Measurements from ENCODE around the gene INA. TPM values are rescaled to one million over a fixed set of nuclear protein-coding genes. Genes with fewer than 3 reads are reported as not detected.
"Not testable (repeated sequence)": the region's sequence is repeated elsewhere in the genome, so short reads cannot be mapped to it uniquely, and the experiment has no call there.

Gene INA
- polyA plus RNA-seq, 3 donors: not detected

DNA sequence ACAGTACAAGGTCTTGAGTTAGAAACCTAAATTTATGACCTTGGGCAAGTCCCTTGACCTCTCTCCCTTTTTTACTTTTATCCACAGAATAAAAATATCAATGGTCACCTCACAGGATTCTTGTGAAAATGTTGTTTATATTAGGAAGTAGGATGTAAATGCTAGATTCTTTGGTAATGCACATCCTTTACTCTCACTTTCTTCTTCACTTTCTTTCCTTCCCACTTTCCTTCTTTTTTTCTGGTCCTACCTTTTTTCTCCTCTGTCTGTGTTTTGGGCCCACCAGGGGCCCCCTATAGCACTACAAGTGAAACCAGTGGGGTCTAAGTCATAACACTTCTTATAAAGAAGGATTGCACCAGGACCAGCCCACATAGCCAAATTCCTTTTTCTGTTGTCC lies 19.1 kb upstream of the INA start:
- H3K9me3 ChIP-seq (replicated peaks in 1 of 2; ENCODE audit: control insufficient read depth in 1 of 2, insufficient read depth in 1 of 2, low read length in 2 of 2): peaks cover 0 to 10% of the 10 kb centered on the region in 2 donors
- H3K4me3 ChIP-seq (replicated peaks in 1 of 3; ENCODE audit: low read depth in 2 of 3, low read length in 3 of 3): no peak overlapping the region
- Mint-ChIP-seq H3K4me1 (no peaks in the 10 kb centered on the region), H3K27me3 (ENCODE audit: low read depth in 3 of 3) (peaks cover 3 to 11% (median 7%) of the 10 kb centered on the region in 3 donors), H3K9me3 (peaks cover 13 to 23% (median 21%) of the 10 kb centered on the region in 7 donors), H3K4me3 (no peak overlapping the region), H3K27ac (no peak overlapping the region), H3K36me3 (no peaks in the 10 kb centered on the region)
- H3K4me1 ChIP-seq (ENCODE audit: control insufficient read depth in 1 of 2, insufficient read depth in 2 of 2, low read length in 2 of 2): no peaks in the 10 kb centered on the region
- intact Hi-C loops (cut with micrococcal nuclease): no loop called here
- no peak overlapping the region for H2AFZ ChIP-seq (ENCODE audit: insufficient read depth, low read depth, low read length, poor library complexity, severe bottlenecking)
- H3K27ac ChIP-seq (ENCODE audit: low read depth in 1 of 2, low read length in 2 of 2): no peak overlapping the region
- no peak for DNase-seq
- TF ChIP-seq, protein P1, sequence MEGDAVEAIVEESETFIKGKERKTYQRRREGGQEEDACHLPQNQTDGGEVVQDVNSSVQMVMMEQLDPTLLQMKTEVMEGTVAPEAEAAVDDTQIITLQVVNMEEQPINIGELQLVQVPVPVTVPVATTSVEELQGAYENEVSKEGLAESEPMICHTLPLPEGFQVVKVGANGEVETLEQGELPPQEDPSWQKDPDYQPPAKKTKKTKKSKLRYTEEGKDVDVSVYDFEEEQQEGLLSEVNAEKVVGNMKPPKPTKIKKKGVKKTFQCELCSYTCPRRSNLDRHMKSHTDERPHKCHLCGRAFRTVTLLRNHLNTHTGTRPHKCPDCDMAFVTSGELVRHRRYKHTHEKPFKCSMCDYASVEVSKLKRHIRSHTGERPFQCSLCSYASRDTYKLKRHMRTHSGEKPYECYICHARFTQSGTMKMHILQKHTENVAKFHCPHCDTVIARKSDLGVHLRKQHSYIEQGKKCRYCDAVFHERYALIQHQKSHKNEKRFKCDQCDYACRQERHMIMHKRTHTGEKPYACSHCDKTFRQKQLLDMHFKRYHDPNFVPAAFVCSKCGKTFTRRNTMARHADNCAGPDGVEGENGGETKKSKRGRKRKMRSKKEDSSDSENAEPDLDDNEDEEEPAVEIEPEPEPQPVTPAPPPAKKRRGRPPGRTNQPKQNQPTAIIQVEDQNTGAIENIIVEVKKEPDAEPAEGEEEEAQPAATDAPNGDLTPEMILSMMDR (IDR thresholded peaks at IDR 0.05): no peak
- no peaks in the 10 kb centered on the region for H3K36me3 ChIP-seq (replicated peaks in 1 of 2; ENCODE audit: control insufficient read depth in 1 of 2, insufficient read depth in 2 of 2, low read length in 2 of 2)
- no peaks in the 10 kb centered on the region for H4K20me1 ChIP-seq (ENCODE audit: insufficient read depth, low read length)
- H3K27me3 ChIP-seq (ENCODE audit: control insufficient read depth in 2 of 2, insufficient read depth in 2 of 2, low read length in 2 of 2): peaks cover 0 to 3% of the 10 kb centered on the region in 2 donors
- no peak overlapping the region for H3K9ac ChIP-seq (ENCODE audit: insufficient read depth, low read length, poor library complexity, severe bottlenecking)
- H3K79me2 ChIP-seq (ENCODE audit: insufficient read depth, low read length): no peaks in the 10 kb centered on the region
- no peak overlapping the region for H3K4me2 ChIP-seq (replicated peaks; ENCODE audit: extremely low read depth, low read length, poor library complexity, severe bottlenecking)

DNA sequence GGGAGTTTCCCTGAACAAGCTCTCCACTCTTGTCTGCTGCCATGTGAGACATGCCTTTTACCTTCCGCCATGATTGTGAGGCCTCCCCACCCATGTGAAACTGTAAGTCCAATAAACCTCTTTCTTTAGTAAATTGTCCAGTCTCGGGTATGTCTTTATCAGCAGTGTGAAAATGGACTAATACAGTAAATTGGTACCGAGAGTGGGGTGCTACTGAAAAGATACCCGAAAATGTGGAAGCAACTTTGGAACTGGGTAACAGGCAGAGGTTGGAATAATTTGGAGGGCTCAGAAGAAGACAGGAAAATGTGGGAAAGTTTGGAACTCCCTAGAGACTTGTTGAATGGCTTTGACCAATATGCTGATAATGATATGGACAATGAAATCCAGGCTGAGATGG lies 18.0 kb upstream of the INA start:
- H4K20me1 ChIP-seq (ENCODE audit: insufficient read depth, low read length); H3K27ac ChIP-seq (ENCODE audit: low read depth in 1 of 2, low read length in 2 of 2); H2AFZ ChIP-seq (ENCODE audit: insufficient read depth, low read depth, low read length, poor library complexity, severe bottlenecking); intact Hi-C loops (cut with micrococcal nuclease); DNase-seq; H3K9ac ChIP-seq (ENCODE audit: insufficient read depth, low read length, poor library complexity, severe bottlenecking); H3K4me1 ChIP-seq (ENCODE audit: control insufficient read depth in 1 of 2, insufficient read depth in 2 of 2, low read length in 2 of 2); H3K4me3 Mint-ChIP-seq; H3K4me2 ChIP-seq (replicated peaks; ENCODE audit: extremely low read depth, low read length, poor library complexity, severe bottlenecking); H3K36me3 Mint-ChIP-seq; H3K4me3 ChIP-seq (replicated peaks in 1 of 3; ENCODE audit: low read depth in 2 of 3, low read length in 3 of 3); H3K27me3 ChIP-seq (ENCODE audit: control insufficient read depth in 2 of 2, insufficient read depth in 2 of 2, low read length in 2 of 2); H3K27ac Mint-ChIP-seq; H3K4me1 Mint-ChIP-seq; H3K79me2 ChIP-seq (ENCODE audit: insufficient read depth, low read length); H3K36me3 ChIP-seq (replicated peaks in 1 of 2; ENCODE audit: control insufficient read depth in 1 of 2, insufficient read depth in 2 of 2, low read length in 2 of 2): not testable (repeated sequence)
- Mint-ChIP-seq H3K27me3 (ENCODE audit: low read depth in 3 of 3) (peaks cover 3 to 15% (median 11%) of the 10 kb centered on the region in 3 donors), H3K9me3 (peaks cover 13 to 23% (median 21%) of the 10 kb centered on the region in 7 donors)
- WGBS (ENCODE audit: insufficient coverage): 100% methylated on average over 1 of the region's 4 CpGs
- peaks cover 0 to 10% of the 10 kb centered on the region in 2 donors for H3K9me3 ChIP-seq (replicated peaks in 1 of 2; ENCODE audit: control insufficient read depth in 1 of 2, insufficient read depth in 1 of 2, low read length in 2 of 2)
